ENCODE measurements around the gene RNASE13. TPM values are rescaled to one million over a fixed set of nuclear protein-coding genes. Genes with fewer than 3 reads are reported as not detected.

RNASE13 gene
- total RNA-seq, 1 experiment from 2014 or later, result not detected

- peak; percentile 59 for ATAC-seq
- in situ Hi-C loops (cut with HindIII; ENCODE audit: low pct_unique_long_range_greater_than_20kb, low sequenced_read_pairs), result no loop called here
- H3K27ac ChIP-seq (ENCODE audit: low read length), result peak overlapping the region; percentile 63
- no peak for DNase-seq (ENCODE audit: low read depth, low spot score)
- ChIA-PET POLR2A (no interaction called here), CTCF (interaction anchor here (0.6 to 2.4 kb wide), 5 partner anchors 21 to 79 kb away, joined by 3 to 12 read pairs (median 10); no protein-coding TSS in a partner anchor)
- no peaks in the 10 kb centered on the region for H3K36me3 ChIP-seq (ENCODE audit: control insufficient read depth, insufficient read depth, low read length)
- H3K27me3 ChIP-seq (ENCODE audit: control insufficient read depth, insufficient read depth, low read length), result no peaks in the 10 kb centered on the region
- BruUV-seq (replicated peaks), result no TSS peak
- peaks cover 7% of the 10 kb centered on the region for H3K4me1 ChIP-seq (ENCODE audit: control insufficient read depth, insufficient read depth, low read length)
- intact Hi-C loops (cut with micrococcal nuclease; ENCODE audit: unreplicated experiment), result no loop called here
- H3K4me3 ChIP-seq (ENCODE audit: low read depth in 2 of 2, low read length in 2 of 2), result peak overlapping the region; percentile 54 to 65
- no peaks in the 10 kb centered on the region for H3K9me3 ChIP-seq (ENCODE audit: control insufficient read depth, insufficient read depth, low read depth, low read length)
- TF ChIP-seq CTCF (IDR thresholded peaks at IDR 0.05) (no peak), SIN3A (IDR thresholded peaks at IDR 0.05; ENCODE audit: borderline replicate concordance, insufficient read depth, low read depth, low read length) (no peak), REST (IDR thresholded peaks at IDR 0.05; ENCODE audit: insufficient read depth in 1 of 2, low read depth in 2 of 2, low read length in 1 of 2) (no peak), TCF7L2 (IDR thresholded peaks at IDR 0.05; ENCODE audit: low read depth, low read length) (no peak), POLR2AphosphoS5 (IDR thresholded peaks at IDR 0.05; ENCODE audit: low read depth, low read length) (no peak)
Observed at GRCh38 chr14:21071225-21072030, 36.8 kb upstream of the RNASE13 start.

GRCh38 chr14:21070610-21071224 lies 36.1 kb upstream of the RNASE13 start:
- no peak for TF ChIP-seq CTCF (IDR thresholded peaks at IDR 0.05)
- no peak for TF ChIP-seq POLR2AphosphoS5 (IDR thresholded peaks at IDR 0.05; ENCODE audit: low read depth, low read length)
- TF ChIP-seq REST (IDR thresholded peaks at IDR 0.05; ENCODE audit: insufficient read depth in 1 of 2, low read depth in 2 of 2, low read length in 1 of 2), result no peak
- no peak for TF ChIP-seq TCF7L2 (IDR thresholded peaks at IDR 0.05; ENCODE audit: low read depth, low read length)
- no peak for TF ChIP-seq SIN3A (IDR thresholded peaks at IDR 0.05; ENCODE audit: borderline replicate concordance, insufficient read depth, low read depth, low read length)
- ATAC-seq (peak; percentile 47), DNase-seq (ENCODE audit: low read depth, low spot score) (no peak)
- Histone ChIP-seq H3K27ac (ENCODE audit: low read length) (peak overlapping the region; percentile 63), H3K36me3 (ENCODE audit: control insufficient read depth, insufficient read depth, low read length) (no peaks in the 10 kb centered on the region), H3K4me3 (ENCODE audit: low read depth in 2 of 2, low read length in 2 of 2) (peak overlapping the region; percentile 54 to 65), H3K9me3 (ENCODE audit: control insufficient read depth, insufficient read depth, low read depth, low read length) (no peaks in the 10 kb centered on the region), H3K27me3 (ENCODE audit: control insufficient read depth, insufficient read depth, low read length) (no peaks in the 10 kb centered on the region), H3K4me1 (ENCODE audit: control insufficient read depth, insufficient read depth, low read length) (peaks cover 7% of the 10 kb centered on the region)
- POLR2A ChIA-PET, result no interaction called here
- in situ Hi-C loops (cut with HindIII; ENCODE audit: low pct_unique_long_range_greater_than_20kb, low sequenced_read_pairs), result no loop called here
- CTCF ChIA-PET, result interaction anchor here (1.9 to 2.4 kb wide), 3 partner anchors 21 to 56 kb away, joined by 8 to 10 read pairs (median 10); no protein-coding TSS in a partner anchor
- BruUV-seq (replicated peaks), result no TSS peak
- intact Hi-C loops (cut with micrococcal nuclease; ENCODE audit: unreplicated experiment), result no loop called here

All from Panc1 (cell line).